ENCODE results near the gene GDI2. TPM values are rescaled to one million over a fixed set of nuclear protein-coding genes. Genes with fewer than 3 reads are reported as not detected.

Gene GDI2
- total RNA-seq, 1 donor from 2014 or later, result 216 TPM

GRCh38 chr10:5736591-5736990 lies 76.6 kb downstream of the GDI2 start:
- no peak for TF ChIP-seq CTCF (IDR thresholded peaks at IDR 0.05; ENCODE audit: unreplicated experiment)
- no peak overlapping the region for H3K4me3 Mint-ChIP-seq
- no peaks in the 10 kb centered on the region for H3K9me3 Mint-ChIP-seq
- peak overlapping the region; percentile 59 for H3K27ac Mint-ChIP-seq
- H3K4me1 Mint-ChIP-seq, result no peaks in the 10 kb centered on the region
- peaks cover 16% of the 10 kb centered on the region for H3K36me3 Mint-ChIP-seq
- no peak for DNase-seq (ENCODE audit: low spot score in 2 of 2, unreplicated experiment in 2 of 2)
- H3K27me3 Mint-ChIP-seq (ENCODE audit: low read depth), result no peaks in the 10 kb centered on the region

- Mint-ChIP-seq H3K27ac (no peak overlapping the region), H3K36me3 (peaks cover 19% of the 10 kb centered on the region), H3K27me3 (ENCODE audit: low read depth) (no peaks in the 10 kb centered on the region), H3K4me1 (no peaks in the 10 kb centered on the region), H3K4me3 (no peak overlapping the region), H3K9me3 (no peaks in the 10 kb centered on the region)
- DNase-seq (ENCODE audit: low spot score in 2 of 2, unreplicated experiment in 2 of 2), result no peak
- TF ChIP-seq CTCF (IDR thresholded peaks at IDR 0.05; ENCODE audit: unreplicated experiment), result no peak
These were observed 78.1 kb downstream of the GDI2 start for GRCh38 chr10:5735119-5735518.

GRCh38 chr10:5732141-5732540 lies 81.1 kb downstream of the GDI2 start:
- no peaks in the 10 kb centered on the region for H3K9me3 Mint-ChIP-seq
- no peak overlapping the region for H3K4me3 Mint-ChIP-seq
- H3K4me1 Mint-ChIP-seq, result no peaks in the 10 kb centered on the region
- no peak overlapping the region for H3K27ac Mint-ChIP-seq
- peaks cover 18% of the 10 kb centered on the region for H3K36me3 Mint-ChIP-seq
- no peak for TF ChIP-seq CTCF (IDR thresholded peaks at IDR 0.05; ENCODE audit: unreplicated experiment)
- no peak for DNase-seq (ENCODE audit: low spot score in 2 of 2, unreplicated experiment in 2 of 2)
- H3K27me3 Mint-ChIP-seq (ENCODE audit: low read depth), result no peaks in the 10 kb centered on the region

DNA sequence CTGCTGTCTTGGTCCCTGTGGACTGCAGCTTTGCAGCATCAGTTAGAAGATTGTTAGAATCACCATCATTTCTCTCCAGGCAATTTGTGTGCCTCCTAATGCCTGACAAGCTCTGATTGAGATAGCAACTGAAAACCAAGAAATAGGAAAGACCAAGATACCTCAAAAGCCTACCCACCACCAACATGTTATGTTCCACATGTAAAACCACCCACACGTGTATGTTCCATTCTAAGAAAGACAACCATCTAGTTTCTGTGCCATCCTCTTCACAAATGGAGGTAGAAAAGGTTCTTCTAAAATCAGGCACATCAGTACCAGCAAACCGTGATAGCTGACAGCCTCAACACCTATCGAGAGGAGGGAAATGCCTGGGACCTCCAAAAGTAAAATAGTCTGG lies 81.7 kb downstream of the GDI2 start:
- Mint-ChIP-seq H3K4me3 (no peak overlapping the region), H3K27me3 (ENCODE audit: low read depth) (no peaks in the 10 kb centered on the region), H3K4me1 (no peaks in the 10 kb centered on the region), H3K36me3 (peaks cover 22% of the 10 kb centered on the region), H3K9me3 (no peaks in the 10 kb centered on the region), H3K27ac (no peak overlapping the region)
- no peak for DNase-seq (ENCODE audit: low spot score in 2 of 2, unreplicated experiment in 2 of 2)
- no peak for TF ChIP-seq CTCF (IDR thresholded peaks at IDR 0.05; ENCODE audit: unreplicated experiment)

DNA sequence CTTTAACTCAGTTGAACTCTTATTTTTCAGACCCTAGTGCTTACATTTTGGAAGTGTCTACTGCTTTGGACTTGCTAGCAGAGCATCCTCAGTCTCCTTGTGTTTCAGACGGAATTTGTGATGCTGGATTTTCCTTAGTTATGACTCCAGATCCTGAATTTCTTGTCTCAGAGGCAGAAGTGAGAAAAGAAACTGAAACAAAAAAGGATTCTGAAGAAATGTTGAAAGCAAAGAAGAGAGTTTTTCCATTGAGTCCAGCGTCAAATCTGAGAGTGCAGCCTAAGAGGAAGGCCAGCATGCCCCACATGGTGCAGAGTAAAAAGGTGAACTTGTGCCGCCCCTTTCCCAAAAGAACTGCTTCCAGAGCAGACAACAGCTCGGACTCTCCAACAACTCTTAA lies 82.5 kb downstream of the GDI2 start:
- no peaks in the 10 kb centered on the region for H3K4me1 Mint-ChIP-seq
- no peak for TF ChIP-seq CTCF (IDR thresholded peaks at IDR 0.05; ENCODE audit: unreplicated experiment)
- DNase-seq (ENCODE audit: low spot score in 2 of 2, unreplicated experiment in 2 of 2), result no peak
- H3K4me3 Mint-ChIP-seq, result no peak overlapping the region
- peaks cover 26% of the 10 kb centered on the region for H3K36me3 Mint-ChIP-seq
- H3K27ac Mint-ChIP-seq, result no peak overlapping the region
- no peaks in the 10 kb centered on the region for H3K9me3 Mint-ChIP-seq
- H3K27me3 Mint-ChIP-seq (ENCODE audit: low read depth), result no peaks in the 10 kb centered on the region

- peak overlapping the region; percentile 7 for H3K27ac Mint-ChIP-seq
- no peak for TF ChIP-seq CTCF (IDR thresholded peaks at IDR 0.05; ENCODE audit: unreplicated experiment)
These were observed 89.5 kb downstream of the GDI2 start for GRCh38 chr10:5723692-5724091.

More at GRCh38 chr10:5723692-5724091, 89.5 kb downstream of the GDI2 start:
- H3K4me3 Mint-ChIP-seq, result no peak overlapping the region
- no peak for DNase-seq (ENCODE audit: low spot score in 2 of 2, unreplicated experiment in 2 of 2)
- no peaks in the 10 kb centered on the region for H3K4me1 Mint-ChIP-seq
- no peaks in the 10 kb centered on the region for H3K9me3 Mint-ChIP-seq
- H3K27me3 Mint-ChIP-seq (ENCODE audit: low read depth), result no peaks in the 10 kb centered on the region
- peaks cover 28% of the 10 kb centered on the region for H3K36me3 Mint-ChIP-seq

All from mesothelial cell of epicardium (in vitro differentiated cells).